HG03135 (cell line): ENCODE data around the gene SIDT2.

Source experiments
- ATAC-seq: cut with Tn5 transposase; IDR thresholded peaks from one replicate; pipeline ENCODE4 v1.9.1; 2021; ENCODE audit warnings: mild to moderate bottlenecking, moderate library complexity; ENCODE audit not compliant: unreplicated experiment

Gene SIDT2

DNA sequence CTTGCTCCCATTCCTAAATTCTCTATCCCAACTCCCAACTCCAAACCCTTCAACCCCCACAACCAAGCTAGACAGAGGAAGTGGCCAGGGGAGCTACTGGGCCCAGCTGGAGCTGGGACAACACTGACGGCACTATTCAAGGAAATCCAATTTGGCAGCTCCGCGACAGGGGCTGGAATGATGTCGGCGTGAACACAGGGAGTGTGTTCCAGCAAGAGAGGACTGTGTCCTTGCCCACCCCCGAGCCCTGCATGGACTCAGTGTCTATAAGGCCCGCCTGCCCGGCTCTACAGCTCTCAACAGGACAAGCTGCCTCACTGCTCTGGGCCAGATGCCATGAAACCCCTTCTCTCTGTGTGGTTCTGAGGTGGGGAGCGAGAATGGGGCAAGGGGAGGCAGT is 42.0 kb downstream of the SIDT2 start:
- no peak for ATAC-seq

DNA sequence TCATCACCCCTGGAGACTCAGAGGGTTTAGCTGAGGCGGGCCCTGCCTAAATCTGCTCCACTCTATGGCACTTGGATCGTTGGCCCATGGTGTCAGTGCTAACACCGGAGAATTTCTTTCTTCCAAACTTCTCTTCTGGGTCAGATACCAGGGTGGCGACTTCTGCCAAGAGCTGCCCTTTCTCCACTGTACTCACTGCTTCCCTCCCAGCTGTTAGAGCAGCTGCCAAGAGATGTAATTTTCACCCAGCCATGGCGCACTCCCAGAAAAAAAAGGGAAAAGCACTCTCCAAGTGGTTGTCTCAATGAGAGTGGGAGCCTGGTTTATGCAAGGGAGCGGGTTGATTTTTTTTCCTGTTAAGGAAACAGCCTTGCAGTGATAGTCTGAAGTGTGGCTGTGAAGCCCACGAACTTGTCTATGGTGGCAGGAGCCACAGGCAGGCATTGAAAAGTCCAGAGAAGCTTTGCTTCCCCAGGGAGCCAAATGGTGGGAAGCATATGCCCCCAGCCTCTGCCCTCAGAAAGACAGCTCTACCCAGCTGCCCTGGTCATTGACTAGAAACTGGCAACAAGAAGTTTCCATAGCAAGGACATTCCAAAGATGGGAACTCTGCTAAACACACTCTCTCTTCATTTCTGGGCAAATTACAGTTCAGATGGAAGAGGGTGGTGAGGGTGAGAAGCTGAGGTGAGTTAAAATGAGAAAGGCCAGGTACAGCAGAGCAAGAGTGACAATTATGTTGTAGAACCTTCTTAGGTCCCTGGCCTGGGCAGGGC is 42.6 kb downstream of the SIDT2 start:
- ATAC-seq: no peak

DNA sequence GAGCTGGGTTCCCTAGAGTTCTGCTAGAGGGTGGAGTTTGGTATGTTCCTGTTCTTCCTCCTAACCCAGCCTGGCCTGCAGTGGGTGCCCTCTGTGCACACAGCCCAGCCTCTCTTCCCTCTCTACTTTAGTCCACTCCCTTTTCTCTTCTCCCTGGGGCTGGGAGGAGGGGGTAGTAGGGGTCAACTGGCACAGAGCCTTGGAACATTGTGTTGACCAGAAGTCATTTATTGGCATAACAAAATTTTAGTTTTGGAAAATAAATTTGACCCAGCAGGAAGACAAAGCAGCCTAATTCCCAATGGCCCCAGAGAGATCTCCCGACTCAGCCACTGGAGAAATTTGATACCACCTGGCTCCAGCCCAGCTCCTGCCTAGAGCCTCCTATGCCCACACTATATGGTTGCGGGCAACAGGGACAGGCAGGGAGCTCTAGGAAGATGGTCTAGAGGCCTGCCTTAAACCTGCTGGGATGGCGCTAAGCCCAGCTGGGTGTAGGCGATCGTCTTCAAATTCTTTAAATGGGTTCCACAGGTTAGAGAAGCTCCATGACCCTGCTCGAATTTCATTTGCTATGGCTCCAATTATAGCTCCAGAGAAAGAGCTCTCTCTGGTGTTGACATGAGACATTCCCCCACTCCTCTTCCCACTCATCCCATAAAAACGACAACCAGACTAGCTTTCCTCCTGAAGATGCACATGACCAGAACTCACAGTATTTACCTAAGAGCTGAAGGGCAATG is 43.4 kb downstream of the SIDT2 start:
- no peak for ATAC-seq

DNA sequence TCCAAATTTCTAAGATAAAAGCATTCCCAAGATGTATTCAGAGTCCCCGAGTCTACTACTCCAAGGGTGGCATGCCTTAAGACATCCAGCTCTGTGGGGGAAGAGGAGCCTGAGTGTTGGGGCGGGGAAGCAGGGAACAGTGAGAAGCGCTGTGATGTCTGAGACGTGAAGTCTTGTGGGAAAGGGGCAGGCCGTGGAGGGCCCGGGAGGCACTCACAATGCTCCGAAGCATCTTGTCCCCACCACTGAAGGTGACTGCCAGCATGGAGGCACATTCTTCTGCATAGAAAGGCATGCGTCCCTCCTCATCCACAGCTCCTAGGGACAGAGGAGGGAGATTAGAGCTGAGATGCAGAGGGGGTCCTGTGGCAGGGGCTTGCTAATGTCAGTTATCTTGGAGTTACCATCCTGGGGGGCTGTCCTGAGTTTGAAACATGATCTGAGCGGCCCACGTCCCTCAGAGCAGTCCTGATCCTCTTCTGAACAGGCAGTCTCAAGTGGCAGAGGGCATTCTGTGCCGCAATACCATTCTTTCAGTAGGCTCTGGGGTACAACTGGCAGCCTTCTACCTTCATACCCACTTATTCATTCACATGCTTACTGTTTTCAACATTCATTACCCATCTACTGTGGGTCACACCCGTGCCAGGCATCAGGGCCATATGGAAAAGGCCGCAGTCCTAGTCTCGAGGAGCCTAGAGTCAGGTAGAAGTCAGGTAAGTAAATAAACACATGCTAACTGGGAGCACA is 44.6 kb downstream of the SIDT2 start:
- ATAC-seq: no peak

DNA sequence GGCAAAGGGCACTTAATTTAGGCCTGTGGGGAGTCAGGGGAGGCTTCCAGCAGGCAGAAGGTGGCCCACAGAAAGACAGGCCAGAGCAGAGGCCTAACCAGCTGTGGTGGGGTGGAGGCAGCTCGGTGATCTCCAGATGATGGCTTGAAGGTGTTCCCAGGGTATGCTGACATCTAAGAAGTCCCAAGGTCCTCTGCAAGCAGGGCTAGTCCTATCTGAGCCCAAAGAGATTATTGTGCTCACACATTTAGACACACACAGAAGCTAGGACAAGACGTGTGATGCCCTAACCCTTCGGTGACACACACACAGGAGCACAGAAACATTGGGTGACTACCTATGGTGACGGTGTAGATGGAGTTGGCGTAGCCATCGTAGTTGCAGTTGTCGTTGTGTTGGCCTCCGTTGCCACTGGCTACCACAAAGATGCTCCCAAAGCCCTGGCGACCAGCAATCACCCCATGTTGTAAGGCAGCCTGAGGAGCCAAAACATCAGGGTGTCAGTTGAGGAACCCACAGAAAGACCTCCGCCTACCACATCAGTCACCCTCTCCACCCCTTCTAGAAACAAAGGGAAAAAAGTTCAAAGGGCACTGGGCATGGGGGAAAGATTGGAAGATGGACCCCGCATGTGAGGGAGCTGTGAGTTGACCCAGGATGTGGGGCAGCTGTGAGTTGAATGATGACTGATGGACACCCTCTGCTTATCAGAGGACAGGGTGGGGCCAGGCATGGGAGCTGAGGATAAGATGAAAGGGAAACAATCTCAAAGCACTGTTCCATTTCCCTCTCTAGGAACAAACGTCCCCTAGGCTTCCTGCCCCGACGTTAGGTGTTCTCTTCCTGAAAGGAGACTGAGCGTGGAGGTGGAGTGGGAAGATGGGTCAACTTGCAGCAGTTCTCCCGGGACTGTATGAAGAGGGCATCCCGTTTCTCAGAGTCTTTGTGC is 45.5 kb downstream of the SIDT2 start:
- no peak for ATAC-seq

DNA sequence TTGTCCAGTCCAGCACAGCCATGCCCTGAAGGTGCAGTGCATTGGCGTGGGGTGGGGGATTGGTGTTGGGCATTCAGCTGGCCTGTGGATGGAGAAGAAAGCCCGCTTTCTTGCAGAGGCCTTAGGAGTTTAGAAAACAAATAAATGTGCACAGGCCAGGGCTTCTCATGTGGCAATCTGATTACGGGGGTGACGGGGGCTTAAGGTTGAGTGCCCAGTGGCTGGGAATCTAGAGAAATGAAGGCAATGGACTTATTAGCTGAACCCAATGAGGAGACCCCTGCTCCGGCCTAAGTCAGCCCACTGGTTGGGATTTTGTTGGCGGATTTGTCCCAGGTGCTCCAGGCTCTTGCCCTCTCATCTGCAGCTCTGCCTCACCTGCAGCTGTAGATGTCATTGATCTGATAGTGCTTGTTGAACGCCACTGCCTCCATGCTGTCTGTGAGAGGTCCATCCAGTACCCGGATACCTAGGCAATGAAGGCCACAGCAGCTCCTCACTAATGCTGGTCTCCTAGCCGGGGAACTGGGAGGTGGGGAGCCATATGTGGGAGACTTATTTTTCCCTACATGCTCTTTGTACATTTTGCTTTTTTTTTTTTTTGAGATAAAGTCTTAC is 47.1 kb downstream of the SIDT2 start:
- no peak for ATAC-seq

DNA sequence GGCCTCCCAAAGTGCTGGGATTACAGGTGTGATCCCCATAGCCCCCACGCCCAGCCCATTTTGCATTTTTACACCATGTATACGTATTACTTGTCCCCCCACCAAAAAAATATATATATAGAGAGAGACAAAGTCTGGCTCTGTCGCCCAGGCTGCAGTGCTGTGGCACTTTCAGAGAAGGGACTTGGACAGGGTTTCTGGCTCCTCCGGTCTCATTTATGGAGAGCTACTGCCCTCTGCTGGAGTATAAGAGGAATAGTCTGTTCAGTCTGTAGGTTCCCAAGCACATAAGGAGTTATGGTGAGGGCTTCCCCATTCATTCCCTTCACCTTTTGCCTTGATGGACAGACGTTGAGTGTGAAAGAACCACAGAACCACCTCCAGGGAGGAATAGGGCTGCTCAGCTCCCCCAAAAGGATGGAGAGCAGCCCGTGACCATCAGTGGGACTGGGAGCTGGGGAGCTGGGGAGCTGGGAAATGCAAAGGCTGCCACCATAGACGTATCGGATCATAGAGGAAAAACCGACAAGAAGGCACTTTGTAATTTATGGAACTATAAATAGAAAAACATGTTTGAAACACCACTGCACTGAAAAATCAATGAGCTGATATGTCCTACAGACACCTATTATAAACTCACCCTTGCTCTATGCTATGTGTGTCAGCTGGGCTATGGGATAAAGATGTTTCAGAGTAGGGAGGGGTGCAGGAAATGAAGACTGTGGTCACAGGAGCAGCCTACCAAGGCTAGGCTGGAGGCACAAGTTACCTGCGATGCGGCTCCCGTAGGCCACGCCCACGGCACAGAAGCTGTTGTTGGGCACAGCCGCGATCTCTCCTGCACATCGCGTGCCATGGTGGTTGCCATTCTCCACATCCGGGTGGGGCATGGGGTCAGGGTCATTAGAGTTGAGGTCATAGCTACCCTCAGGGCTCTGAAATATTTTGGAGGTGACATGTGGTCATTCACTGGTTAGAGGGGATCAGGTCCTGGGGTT is 48.1 kb downstream of the SIDT2 start:
- no peak for ATAC-seq

DNA sequence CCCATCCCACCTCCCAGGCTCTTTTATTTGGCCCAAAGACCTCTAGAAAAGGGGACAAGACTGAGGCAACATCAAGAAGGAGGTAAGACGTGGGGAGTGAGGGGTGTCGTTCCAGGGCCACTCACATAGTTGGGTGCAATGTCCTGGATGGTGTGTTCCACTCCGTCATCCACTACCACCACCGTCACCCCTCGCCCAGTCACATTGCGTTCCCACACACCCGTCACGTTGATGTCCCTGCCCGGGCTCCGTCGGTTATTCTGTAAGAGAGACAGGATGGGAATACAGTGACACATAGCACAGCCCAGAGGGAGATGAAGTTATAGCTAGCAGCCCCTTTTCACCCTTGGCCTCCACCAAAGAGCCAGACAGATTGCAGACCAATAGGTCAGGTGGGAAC is 49.5 kb downstream of the SIDT2 start:
- ATAC-seq: no peak

DNA sequence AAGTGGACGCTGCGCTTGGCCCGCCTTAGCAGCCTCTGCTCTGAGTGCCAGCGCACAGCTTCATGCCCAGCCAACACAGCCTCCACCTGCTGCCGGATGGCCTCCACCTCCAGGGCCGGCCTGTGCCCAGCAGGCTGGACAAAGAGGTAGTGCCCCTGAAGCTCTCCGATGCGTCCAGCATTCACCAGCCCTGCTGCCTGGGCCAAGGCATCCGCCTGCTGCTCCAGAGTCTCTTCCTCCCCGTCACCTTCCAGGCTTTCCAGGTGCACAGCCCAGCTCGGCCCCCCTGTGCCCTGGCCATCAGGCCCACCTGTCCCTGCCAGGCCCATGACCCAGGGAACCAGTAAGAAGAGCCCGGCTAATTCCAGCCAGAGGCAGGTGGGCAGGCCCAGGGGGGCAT is 50.9 kb downstream of the SIDT2 start:
- no peak for ATAC-seq

DNA sequence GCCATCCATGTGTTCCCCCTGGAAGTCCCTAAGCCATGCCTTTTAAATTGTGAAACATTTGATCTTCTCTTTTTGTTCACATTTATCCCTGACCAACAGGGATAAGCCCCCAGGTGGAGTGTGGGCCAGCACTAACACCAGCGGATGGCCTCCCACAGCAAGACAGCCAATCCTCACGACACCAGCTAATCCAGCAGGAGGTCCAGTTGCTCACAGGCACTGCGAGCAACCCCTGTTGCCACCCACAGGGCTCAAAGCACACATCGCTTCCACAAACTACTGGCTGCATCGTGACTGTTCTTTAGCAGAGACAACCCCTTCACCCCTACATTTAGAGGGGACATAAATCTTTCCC is 51.4 kb downstream of the SIDT2 start:
- no peak for ATAC-seq

DNA sequence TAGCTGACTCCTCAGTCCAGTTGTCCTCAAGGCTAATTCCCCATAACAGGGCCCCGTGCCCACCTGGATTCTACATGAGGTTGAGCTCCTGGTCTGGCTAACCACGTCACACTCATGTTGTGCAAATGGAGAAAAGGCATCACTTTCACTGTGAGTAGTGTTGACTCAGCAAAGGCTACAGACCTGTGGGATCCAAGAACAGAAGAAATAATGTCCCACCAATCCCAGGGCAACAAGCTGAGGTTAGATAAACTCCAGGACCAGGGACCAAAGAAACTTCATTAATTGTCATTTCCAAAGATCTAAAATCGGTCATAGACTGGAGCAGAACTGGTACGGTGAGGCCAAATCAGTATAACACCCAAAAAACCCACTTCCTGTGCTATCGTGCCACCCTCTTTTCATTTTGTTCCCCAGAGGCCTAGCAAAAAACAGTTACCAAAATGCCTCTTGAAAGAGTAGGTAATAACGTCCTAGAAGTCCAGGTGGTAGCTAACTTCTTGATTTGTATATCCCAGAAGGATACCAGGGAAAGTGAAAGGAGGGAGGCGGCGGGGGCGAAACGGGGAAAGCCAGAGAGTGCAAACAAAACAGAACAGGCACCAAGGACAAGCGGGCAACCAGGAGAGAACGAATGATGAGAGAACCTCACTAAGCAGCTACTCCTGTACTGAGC is 51.9 kb downstream of the SIDT2 start:
- no peak for ATAC-seq

DNA sequence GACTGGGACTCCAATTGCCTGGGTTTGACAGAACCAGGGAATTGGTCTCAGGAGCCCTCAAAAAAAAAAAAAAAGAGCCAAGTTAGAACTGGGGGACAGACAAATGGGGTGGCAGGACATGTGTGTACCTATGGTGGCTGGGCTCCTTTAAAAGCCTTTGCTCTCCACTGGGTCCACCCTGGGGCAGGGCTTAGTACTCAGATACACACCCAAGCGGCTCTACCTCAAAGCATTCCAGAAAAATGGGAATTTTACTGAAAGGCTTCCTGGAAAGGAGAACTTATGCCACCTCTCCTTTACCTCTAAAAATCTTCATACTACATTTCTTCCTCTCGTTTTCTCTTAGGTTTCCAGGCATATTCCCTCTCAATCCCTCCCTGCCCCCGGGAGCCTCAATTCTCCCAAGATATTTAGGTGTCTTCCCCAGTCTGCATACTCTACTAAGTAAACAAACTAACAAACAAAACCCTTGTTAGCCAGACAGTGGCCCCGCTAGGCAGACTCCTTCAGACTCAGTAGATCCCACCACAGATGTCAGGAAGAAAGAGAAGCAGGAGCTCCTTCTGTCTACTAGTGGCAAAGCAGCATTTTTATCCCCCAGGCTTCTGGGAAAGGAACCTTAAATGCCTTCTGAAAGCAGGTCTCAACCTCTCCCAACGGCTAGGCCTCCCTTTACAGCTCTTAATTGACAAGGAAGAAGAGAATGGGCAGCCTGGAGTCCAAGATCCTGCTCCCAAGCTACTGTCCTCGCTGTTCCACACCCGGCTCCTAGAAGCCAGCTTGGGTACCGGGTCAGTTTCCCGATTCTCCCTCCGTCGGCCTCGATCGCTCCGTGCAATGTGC is 52.7 kb downstream of the SIDT2 start:
- ATAC-seq: no peak

DNA sequence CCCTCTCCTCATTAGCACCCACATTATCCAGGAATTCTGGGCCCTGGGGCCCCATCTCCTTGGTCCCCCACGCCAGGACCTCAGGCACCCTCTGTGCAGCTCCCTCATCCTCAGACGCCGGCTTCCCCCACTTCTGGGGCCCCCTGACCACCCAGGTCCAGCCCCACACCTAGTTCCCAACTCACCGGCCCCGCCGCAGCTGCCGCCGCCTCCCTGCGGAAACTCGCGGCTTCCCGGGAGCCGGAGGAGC is 53.2 kb downstream of the SIDT2 start, which contains the start of gene PCSK7:
TSS of gene PCSK7 (minus strand) at position 232 of the 250 bp plus-strand sequence. CDS start 2,229 bp downstream, outside the sequence.
- no peak for ATAC-seq

DNA sequence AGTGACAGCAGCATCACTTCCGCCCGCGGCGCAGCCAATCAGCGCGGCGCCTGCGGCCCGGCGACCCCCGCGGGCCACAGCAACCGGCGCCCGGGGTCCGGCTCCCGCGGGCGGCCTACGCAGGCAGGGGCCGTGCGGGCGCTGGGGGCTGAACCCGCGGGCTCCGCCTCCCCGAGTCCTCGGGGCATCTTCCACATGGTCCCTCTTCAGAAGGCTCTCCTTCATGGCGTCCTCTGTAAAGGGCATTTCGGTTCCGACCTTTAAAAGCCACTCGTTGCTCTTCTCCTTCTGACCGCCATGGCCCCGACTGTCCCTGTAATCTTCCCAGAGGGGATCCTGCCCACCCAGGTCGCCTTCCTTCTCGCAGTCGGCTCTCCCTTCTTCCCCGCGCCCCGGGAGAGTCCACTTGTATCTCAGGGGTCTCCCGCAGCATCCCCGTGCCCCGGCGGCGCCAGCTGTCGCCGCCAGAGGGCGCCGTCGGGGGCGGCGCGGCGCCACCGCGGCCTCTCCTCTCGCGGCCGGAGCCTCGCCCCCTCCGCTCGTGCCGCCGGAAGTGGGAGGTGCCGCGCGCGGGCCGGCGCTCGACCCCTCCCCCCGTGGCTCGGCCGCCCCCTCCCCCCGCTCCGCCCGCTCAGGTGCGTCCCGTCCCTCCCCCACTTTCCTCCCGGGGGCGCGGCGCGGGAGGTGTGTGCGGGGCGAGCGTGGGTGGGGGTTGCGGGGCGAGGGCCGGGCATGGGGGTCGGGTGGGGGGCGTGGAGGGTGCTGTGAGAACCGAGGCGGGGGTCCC is 53.7 kb downstream of the SIDT2 start, which contains the start of gene RNF214:
TSS of gene RNF214 (plus strand) at position 580 of the 787 bp plus-strand sequence. CDS start 1,602 bp downstream, outside the sequence.
- peak; percentile 68 for ATAC-seq

DNA sequence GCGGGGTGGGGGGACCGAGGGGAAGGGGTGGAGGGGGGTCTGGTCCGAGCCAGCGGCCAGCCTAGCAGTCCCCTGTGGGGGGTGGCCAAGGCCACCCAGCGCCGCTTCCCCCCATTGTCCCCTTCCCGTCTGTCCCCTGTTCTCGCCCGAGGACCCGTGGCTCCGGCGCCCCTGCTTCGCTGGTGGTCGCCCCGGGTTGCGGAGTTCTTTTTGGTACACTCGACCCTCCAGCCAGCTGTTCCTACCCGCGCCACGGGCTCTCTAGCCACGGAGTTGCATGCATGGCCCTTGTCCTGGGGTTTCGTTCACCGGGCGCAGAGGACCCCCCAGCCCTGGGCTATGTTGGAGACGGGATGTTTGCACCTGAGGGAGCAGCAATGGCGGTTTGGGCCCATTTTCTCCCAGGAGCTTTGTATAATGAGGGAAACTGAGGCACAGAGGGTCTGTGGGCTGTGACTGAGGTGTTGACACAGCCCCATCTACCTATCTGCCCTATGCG is 54.4 kb downstream of the SIDT2 start:
- ATAC-seq: no peak

DNA sequence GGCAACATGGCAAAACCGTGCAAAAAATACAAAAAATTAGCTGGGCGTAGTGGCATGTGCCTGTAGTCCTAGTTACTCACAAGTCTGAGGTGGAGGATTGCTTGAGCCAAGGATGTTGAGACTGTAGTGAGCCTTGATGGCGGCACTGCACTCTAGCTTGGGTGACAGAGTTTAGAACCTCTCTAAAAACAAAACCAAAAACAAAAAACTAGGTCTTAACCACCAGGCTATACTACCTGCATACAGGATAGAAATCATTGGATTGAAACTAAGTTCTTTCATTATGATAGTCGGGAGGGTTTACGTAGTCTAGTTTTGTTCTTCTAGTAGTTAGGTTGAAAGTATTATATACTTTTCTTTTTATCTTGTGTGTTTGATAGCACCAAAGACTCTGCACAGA is 59.7 kb downstream of the SIDT2 start:
- no peak for ATAC-seq

DNA sequence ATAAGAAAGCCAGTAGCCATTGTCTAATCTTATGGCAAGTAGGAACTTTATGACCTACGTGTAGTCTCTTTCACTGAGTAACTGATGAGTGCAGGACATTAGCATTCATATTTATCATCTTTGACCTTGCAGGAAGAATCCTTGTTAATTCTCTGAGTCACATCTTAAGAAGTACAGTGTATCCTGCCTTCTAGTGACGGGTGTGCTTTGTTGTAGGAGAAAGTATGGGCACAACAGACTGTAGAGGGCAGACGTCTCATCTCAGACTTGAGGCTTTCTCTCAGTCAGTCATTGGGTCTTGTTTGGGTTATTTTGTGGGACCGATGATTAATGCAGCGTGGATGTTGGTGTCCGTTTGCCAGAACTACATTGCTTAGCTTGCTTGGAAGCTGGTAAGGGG is 60.8 kb downstream of the SIDT2 start:
- ATAC-seq: no peak
